Measurements from ENCODE around the gene PSRC1. TPM values are rescaled to one million over a fixed set of nuclear protein-coding genes. Genes with fewer than 3 reads are reported as not detected.

Gene PSRC1
- total and polyA plus RNA-seq, 2 experiments from 2014 or later, result 55.0 to 61.1 TPM

- TF ChIP-seq ZNF462 (CRISPR knock-in tag; IDR thresholded peaks at IDR 0.05), result no peak
- TF ChIP-seq REST (IDR thresholded peaks at IDR 0.05; ENCODE audit: unreplicated experiment), result no peak
- no peak for TF ChIP-seq EZH2phosphoT487 (IDR thresholded peaks at IDR 0.05; ENCODE audit: unreplicated experiment)
- TF ChIP-seq STAT1 (IDR thresholded peaks at IDR 0.05; ENCODE audit: unreplicated experiment), result no peak
- no peak for TF ChIP-seq ZNF331 (CRISPR knock-in tag; IDR thresholded peaks at IDR 0.05; ENCODE audit: low read depth)
- TF ChIP-seq JUNB (IDR thresholded peaks at IDR 0.05; ENCODE audit: unreplicated experiment), result no peak
These were observed 44.3 kb upstream of the PSRC1 start (continued) for GRCh38 chr1:109327285-109327684.

- peaks cover 10% of the 10 kb centered on the region for H3K4me1 Mint-ChIP-seq
- DNase-seq (ENCODE audit: low spot score) (no peak), ATAC-seq (no peak)
- H3K36me3 Mint-ChIP-seq (ENCODE audit: low read depth), result peaks cover 44% of the 10 kb centered on the region
- no peak overlapping the region for H3K4me3 ChIP-seq
- no peaks in the 10 kb centered on the region for H3K9me3 Mint-ChIP-seq
- H3K36me3 ChIP-seq (ENCODE audit: insufficient read depth), result peaks cover 48% of the 10 kb centered on the region
- H4K20me1 ChIP-seq (replicated peaks; ENCODE audit: insufficient read depth), result 0 out of 2 replicates have a peak, but pooled peaks cover 5% of the 10 kb centered on the region
- no peak overlapping the region for H3K4me3 Mint-ChIP-seq
- no peak overlapping the region for H2AFZ ChIP-seq
- no peaks in the 10 kb centered on the region for H3K27me3 Mint-ChIP-seq (ENCODE audit: insufficient read depth, low read depth, poor library complexity)
- no peak overlapping the region for H3K27ac Mint-ChIP-seq
- H3K79me2 ChIP-seq (replicated peaks; ENCODE audit: insufficient read depth), result no peaks in the 10 kb centered on the region
- H3K9me2 ChIP-seq (ENCODE audit: insufficient read depth), result no peaks in the 10 kb centered on the region
- H3K27me3 ChIP-seq (ENCODE audit: insufficient read depth), result no peaks in the 10 kb centered on the region
- H3K27ac ChIP-seq (ENCODE audit: low read depth), result no peak overlapping the region
- H3K4me2 ChIP-seq, result no peak overlapping the region
- no peaks in the 10 kb centered on the region for H3F3A ChIP-seq (replicated peaks; ENCODE audit: low read depth)
- TF ChIP-seq CREB1 (CRISPR knock-in tag; IDR thresholded peaks at IDR 0.05; ENCODE audit: low read depth), result no peak
- no peaks in the 10 kb centered on the region for H3K4me1 ChIP-seq (ENCODE audit: insufficient read depth)
These were observed 40.0 kb upstream of the PSRC1 start for GRCh38 chr1:109322974-109323373.

Data from GM23338 (cell line).